Esophagus muscularis mucosa (tissue), 4 donors: ENCODE measurements around the gene SPAAR. TPM values are rescaled to one million over a fixed set of nuclear protein-coding genes. Genes with fewer than 3 reads are reported as not detected.
"Not testable (repeated sequence)": the region's sequence is repeated elsewhere in the genome, so short reads cannot be mapped to it uniquely, and the experiment has no call there.

ENCODE experiments used
- DNase-seq: peaks from one replicate; pipeline ENCODE4 v3.0.0-alpha.2; 2017; ENCODE audit errors: extremely low spot score
- H3K27ac ChIP-seq, 4 donors: fragments of 200-600 bp; sonication (generic); replicated peaks in 1 of 4; 1 replicate in 3 of 4; 2 replicates in 1 of 4; pipeline ENCODE4 v1.5.1; 2016 to 2019; ENCODE audit warnings: mild to moderate bottlenecking in 1 of 4
- H3K27me3 ChIP-seq, 4 donors: fragments of 200-600 bp; sonication (generic); one replicate each; pipeline versions ENCODE4 v1.5.1 to v1.6.0; 2016 to 2019
- H3K36me3 ChIP-seq, 4 donors: fragments of 200-600 bp; sonication (generic); one replicate each; pipeline ENCODE4 v1.5.1; 2016 to 2019
- H3K4me1 ChIP-seq, 4 donors: fragments of 200-600 bp; sonication (generic); one replicate each; pipeline ENCODE4 v1.5.1; 2016 to 2019
- H3K4me3 ChIP-seq, 4 donors: fragments of 200-600 bp; sonication (generic); 1 replicate in 2 of 4; 2 replicates in 2 of 4; pipeline ENCODE4 v1.5.1; 2016 to 2019; ENCODE audit warnings: mild to moderate bottlenecking in 4 of 4, moderate library complexity in 1 of 4
- H3K9me3 ChIP-seq, 4 donors: fragments of 200-600 bp; sonication (generic); 1 replicate in 3 of 4; 2 replicates in 1 of 4; pipeline ENCODE4 v1.5.1; 2016 to 2019
- CTCF ChIP-seq, 3 experiments: fragments of 200-600 bp in 2 of 3; fragments of 450-650 bp in 1 of 3; sonication (generic) in 2 of 3; IDR thresholded peaks; one replicate each; pipeline ENCODE4 v1.5.1; 2017 to 2019; ENCODE audit warnings: antibody characterized with exemption in 3 of 3, mild to moderate bottlenecking in 2 of 3, moderate library complexity in 1 of 3
- EP300 ChIP-seq: sonication (generic); formaldehyde crosslinking; IDR thresholded peaks from one replicate; pipeline ENCODE4 v1.6.1; 2017; ENCODE audit warnings: antibody characterized with exemption
- POLR2A ChIP-seq: fragments of 450-650 bp; IDR thresholded peaks from one replicate; pipeline ENCODE4 v1.6.1; 2017; ENCODE audit warnings: antibody characterized with exemption, moderate library complexity, mild to moderate bottlenecking, low read depth
- POLR2AphosphoS5 ChIP-seq, 2 donors: sonication (generic); formaldehyde crosslinking; IDR thresholded peaks; one replicate each; pipeline ENCODE4 v1.6.1; 2017; ENCODE audit warnings: antibody characterized with exemption in 2 of 2
- WGBS: methylation state at CpG from one replicate; pipeline ENCODE4 v1.1.5; 2018; 5-methylcytosine and 5-hydroxymethylcytosine counted together
- intact Hi-C: fragments of 100-400 bp; cut with DNase I; formaldehyde crosslinking; loops from one replicate; pipeline ENCODE4 v1.15.1; 2023
- total RNA-seq, 4 donors: library from RNA; depleted of rRNA; stranded (reverse); fragments of >200 nt; gene quantifications; one replicate each; pipeline versions ENCODE4 v1.1.0 to v1.2.1, GENCODE V29; 2016

SPAAR gene
- total RNA-seq, 4 donors from 2014 or later, result 2.1 to 5.7 (median 2.8) TPM

GRCh38 chr9:35930521-35930920 lies 21.2 kb downstream of the SPAAR start:
- TF ChIP-seq POLR2AphosphoS5 (IDR thresholded peaks at IDR 0.05), result no peak
- no peak for TF ChIP-seq EP300
- TF ChIP-seq CTCF (IDR thresholded peaks at IDR 0.05), result no peak
- no peak for TF ChIP-seq POLR2A
- Histone ChIP-seq H3K36me3 (no peaks in the 10 kb centered on the region), H3K9me3 (no peaks in the 10 kb centered on the region), H3K27ac (no peak overlapping the region), H3K27me3 (no peaks in the 10 kb centered on the region), H3K4me3 (no peak overlapping the region), H3K4me1 (peaks cover 0 to 4% (median under 1%) of the 10 kb centered on the region in 4 donors)
- intact Hi-C loops, result no loop called here
- DNase-seq, result no peak

- H3K27ac ChIP-seq, result no peak overlapping the region
- DNase-seq, result peak; percentile 60
- H3K4me1 ChIP-seq, result peaks cover 0 to 8% (median 4%) of the 10 kb centered on the region in 4 donors
- no peaks in the 10 kb centered on the region for H3K9me3 ChIP-seq
- 100% methylated on average over 3 of the region's 3 CpGs for WGBS
- intact Hi-C loops, result no loop called here
- H3K4me3 ChIP-seq, result no peak overlapping the region
- H3K27me3 ChIP-seq, result no peaks in the 10 kb centered on the region
- no peaks in the 10 kb centered on the region for H3K36me3 ChIP-seq
- TF ChIP-seq POLR2AphosphoS5 (IDR thresholded peaks at IDR 0.05) (no peak), CTCF (IDR thresholded peaks at IDR 0.05) (no peak), POLR2A (no peak), EP300 (no peak)
These were observed 21.7 kb downstream of the SPAAR start for GRCh38 chr9:35930989-35931388.

- intact Hi-C loops, result no loop called here
- no peak for DNase-seq
- TF ChIP-seq POLR2A (no peak), POLR2AphosphoS5 (IDR thresholded peaks at IDR 0.05) (no peak), EP300 (no peak), CTCF (IDR thresholded peaks at IDR 0.05) (no peak)
- no peak overlapping the region for H3K27ac ChIP-seq
- no peaks in the 10 kb centered on the region for H3K36me3 ChIP-seq
- peaks cover 0 to 17% (median 13%) of the 10 kb centered on the region in 4 donors for H3K4me1 ChIP-seq
- no peak overlapping the region for H3K4me3 ChIP-seq
- WGBS, result 92% methylated on average over 3 of the region's 3 CpGs
- no peaks in the 10 kb centered on the region for H3K27me3 ChIP-seq
- no peaks in the 10 kb centered on the region for H3K9me3 ChIP-seq
These were observed 23.4 kb downstream of the SPAAR start for GRCh38 chr9:35932735-35933134.

- no peak for TF ChIP-seq CTCF (IDR thresholded peaks at IDR 0.05)
- no peak for TF ChIP-seq POLR2A
- no peak for TF ChIP-seq EP300
- no peak for TF ChIP-seq POLR2AphosphoS5 (IDR thresholded peaks at IDR 0.05)
- Histone ChIP-seq H3K4me1 (peaks cover 0 to 17% (median 13%) of the 10 kb centered on the region in 4 donors), H3K27me3 (no peaks in the 10 kb centered on the region), H3K27ac (no peak overlapping the region), H3K4me3 (no peak overlapping the region), H3K9me3 (no peaks in the 10 kb centered on the region), H3K36me3 (no peaks in the 10 kb centered on the region)
- DNase-seq, result no peak
- intact Hi-C loops, result no loop called here
- WGBS, result 83% methylated on average over 4 of the region's 4 CpGs
These were observed 24.3 kb downstream of the SPAAR start for GRCh38 chr9:35933550-35934067.

GRCh38 chr9:35934069-35934468 lies 24.8 kb downstream of the SPAAR start:
- H3K4me1 ChIP-seq, result peaks cover 0 to 17% (median 13%) of the 10 kb centered on the region in 4 donors
- 81% methylated on average over 6 of the region's 6 CpGs for WGBS
- not testable (repeated sequence) for H3K27ac ChIP-seq

More at GRCh38 chr9:35934069-35934468, 24.8 kb downstream of the SPAAR start:
- H3K36me3 ChIP-seq, H3K4me3 ChIP-seq, H3K9me3 ChIP-seq, H3K27me3 ChIP-seq, intact Hi-C loops, DNase-seq: not testable (repeated sequence)
